ENCODE measurements around the gene DPP10.
"Not testable (repeated sequence)": the region's sequence is repeated elsewhere in the genome, so short reads cannot be mapped to it uniquely, and the experiment has no call there.

DPP10 gene

DNA sequence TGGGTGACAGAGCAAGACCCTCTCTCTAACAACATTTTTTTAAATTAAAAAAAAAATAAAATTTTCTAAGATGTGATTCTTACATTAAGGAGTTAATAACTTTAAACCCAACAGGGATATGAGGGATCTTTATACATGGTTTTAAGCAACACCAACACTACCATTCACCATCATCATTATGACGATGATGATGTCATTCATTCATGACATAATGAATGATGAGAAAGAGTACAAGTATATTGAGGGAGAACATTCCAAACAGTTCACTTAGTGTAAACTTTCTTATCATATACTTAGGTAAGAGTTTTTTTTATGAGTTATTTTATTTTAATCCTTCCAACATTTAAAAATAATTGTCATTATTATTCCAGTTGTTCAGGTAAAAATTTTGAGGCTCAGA is 863.3 kb downstream of the DPP10 start:
- DNase-seq = no peak

- DNase-seq = no peak
Observed at GRCh38 chr2:115314119-115314518, 871.7 kb downstream of the DPP10 start.

DNA sequence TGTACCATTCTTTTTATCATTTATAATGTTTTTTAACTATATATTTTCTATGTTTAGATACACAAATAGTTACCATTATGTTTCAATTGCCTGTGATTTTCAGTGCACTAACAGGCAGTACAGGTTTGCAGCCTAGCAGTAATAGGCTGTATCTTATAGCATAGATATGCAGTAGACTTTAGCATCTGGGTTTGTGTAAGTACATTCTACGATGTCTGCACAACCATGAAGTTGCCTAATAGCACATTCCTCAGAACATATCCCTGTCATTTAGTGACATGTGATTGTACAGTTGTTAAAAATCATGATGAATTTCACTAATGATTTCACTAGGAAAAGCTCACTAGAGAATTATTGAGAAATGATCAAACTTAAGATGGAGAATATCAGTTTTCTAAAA is 884.6 kb downstream of the DPP10 start:
- DNase-seq = no peak

- no peak for DNase-seq
Observed at GRCh38 chr2:115359550-115359949, 917.1 kb downstream of the DPP10 start.

DNA sequence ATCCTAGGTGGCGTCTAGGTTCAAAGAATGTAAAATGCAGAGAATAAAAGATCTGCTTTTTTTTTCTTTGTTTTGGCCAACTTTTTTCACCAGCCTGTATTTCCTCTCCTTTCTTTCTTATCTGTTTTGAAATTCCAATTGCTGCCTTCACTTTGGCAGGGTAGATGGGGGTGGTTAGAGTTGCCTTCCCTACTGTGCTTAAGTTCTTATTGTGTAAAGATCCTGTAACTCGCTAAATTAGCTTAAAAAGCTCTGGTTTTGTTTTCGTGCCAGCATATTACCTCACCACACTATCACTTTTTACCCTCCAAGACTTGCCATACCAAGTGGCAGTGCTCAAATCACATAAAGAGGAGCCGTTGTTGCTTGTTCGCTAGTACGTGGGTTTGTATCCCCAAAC is 921.7 kb downstream of the DPP10 start:
- no peak for DNase-seq

DNA sequence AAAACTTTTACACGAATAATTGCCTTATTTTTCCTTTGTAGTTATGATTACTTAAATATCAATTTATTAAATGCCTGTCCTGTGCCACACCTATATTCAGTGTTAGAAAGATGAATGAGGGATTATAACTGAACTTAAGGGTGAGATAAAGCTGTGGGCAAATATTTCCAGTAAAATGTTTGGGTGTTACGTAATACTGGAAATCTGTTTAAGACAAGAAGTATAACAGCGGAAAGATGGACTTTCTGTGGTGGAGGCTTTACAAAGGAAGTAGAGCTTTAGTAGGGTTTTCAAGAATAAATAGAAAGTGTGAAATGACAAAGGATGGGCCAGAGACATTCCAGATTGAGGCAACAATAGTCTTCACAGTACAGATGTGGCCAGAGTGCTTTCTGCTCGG is 927.0 kb downstream of the DPP10 start:
- DNase-seq = no peak

GRCh38 chr2:115374981-115375380 is 932.5 kb downstream of the DPP10 start:
- no peak for DNase-seq

- DNase-seq = no peak
Observed at GRCh38 chr2:115384399-115384798, 942.0 kb downstream of the DPP10 start.

DNA sequence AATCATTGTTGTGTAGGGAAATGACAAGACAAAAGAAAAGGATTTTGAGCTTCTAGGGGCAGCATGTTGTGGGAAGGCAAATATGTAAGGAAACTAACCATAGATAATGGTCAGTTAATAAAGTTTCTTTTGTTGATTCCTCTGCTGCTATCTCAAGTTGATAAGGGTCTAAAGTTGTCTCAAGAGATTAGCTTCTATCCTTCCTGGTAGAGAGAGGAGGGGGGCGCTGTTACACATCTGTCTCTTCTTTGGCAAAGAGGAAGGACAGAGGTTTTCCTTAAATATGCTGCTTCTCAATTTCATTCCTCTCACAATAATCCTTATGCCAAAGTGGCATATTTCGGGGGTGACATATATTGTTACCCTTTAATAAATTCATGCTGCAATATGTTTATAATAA is 944.0 kb downstream of the DPP10 start:
- DNase-seq = no peak

DNA sequence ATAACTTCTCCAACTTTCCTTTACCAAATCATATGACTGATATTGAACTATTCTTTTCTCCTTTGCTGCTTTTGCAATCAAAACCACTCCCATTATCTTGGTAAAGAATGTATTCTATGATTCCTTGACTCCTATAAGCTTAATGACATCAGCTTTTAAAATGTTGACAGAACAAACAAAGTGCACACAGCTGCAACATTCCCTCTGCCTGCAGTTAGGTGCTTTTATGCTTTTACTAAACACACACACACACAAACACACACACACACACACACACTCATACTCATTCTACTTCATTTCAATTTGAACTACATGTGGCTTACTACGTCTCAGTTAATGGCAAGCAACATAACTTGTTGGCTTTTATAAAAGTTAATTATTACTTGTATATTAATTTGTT is 946.6 kb downstream of the DPP10 start:
- DNase-seq = no peak

- no peak for DNase-seq
Observed at GRCh38 chr2:115389898-115390565, 947.6 kb downstream of the DPP10 start.

DNA sequence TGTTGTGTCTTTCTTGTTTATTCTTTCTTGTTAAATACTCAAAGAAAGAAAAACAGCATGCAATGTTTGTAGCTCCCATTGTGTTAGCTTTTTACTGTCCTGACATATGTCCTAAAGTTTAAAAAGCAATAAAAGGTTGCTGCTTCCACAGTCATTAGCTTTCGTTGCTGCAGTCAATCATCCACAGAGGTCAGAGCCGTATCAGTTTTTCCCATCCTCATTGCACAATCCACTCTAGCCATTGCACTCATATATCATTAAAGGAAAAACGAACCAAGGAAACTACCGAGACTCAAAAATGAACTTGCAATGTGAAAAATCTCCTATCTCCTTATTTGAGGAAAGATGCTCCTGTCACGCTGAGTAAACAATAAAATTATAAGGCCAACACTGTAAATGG is 954.1 kb downstream of the DPP10 start:
- no peak for DNase-seq

DNA sequence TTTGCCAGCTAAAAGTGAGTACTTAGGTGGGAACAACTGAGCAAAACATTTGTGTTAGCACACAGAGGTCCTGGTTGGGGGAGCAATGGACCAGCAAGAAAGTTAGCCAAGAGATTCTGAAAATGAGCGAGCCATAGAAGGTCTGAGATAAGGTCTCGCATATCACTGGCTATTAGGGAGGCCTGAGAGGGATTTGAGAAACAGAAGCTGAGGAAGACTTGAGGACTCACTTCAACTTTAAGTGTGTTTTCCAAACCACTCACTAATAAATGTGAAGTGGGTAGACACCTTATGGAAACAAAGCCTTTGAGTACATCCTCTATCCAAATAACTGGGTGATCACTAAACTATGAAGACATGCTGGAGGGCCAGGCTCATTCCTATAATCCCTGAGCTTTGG is 958.5 kb downstream of the DPP10 start:
- DNase-seq = no peak

DNA sequence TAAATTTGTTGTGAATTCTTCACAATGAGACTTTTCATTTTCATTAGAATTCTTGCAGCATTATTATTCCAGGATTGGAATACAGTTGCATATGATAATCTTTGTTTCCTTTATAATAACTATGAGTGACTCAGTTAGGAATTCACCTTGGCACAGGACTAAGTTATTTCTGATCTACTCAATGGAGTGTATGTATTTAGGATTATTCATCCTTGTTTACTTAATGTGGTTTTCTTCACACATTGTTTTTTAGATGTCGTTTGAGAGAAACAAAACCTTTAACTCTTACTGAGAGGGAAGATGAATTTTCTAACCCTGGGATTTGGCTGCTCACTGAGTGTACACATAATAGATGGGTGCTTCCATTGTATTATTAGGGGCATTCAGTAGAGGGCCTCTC is 970.1 kb downstream of the DPP10 start:
- DNase-seq = no peak

DNA sequence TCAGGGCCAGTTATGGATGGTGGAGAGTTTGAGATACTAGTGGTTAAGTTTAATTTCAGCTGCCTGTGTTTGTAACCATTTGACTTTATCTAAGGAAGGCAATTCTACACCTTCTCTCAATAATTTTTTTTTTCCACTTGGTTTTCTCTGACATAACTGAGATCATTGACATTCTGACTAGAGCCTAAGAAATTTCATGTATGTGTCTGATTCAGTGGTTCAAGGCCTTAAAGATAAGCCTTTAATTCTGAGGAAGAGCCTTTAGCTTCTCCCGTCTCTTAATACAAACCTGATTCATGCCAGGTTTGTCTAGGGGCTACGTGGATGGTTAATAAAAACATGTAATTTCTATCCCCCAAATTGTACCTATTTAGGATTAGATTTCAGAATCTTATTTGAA is 971.4 kb downstream of the DPP10 start:
- no peak for DNase-seq

DNA sequence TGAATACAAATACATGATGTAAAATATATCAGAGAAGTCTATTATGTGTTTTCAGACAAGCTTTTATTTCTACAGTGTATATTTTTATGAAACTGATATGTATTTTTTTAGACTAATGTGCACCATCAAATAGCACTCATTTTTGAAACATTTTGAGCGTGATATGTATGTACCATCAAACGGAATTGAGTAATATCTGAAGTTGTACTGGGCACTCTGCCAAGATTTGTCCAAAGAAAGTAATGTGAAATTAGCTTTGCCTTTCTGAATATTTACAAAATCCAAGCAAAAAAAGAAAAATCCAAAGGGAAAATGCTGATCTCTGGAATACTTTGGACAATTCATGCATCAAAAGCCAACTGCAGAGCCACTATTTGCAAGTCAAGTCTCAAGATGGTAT is 972.0 kb downstream of the DPP10 start:
- no peak for DNase-seq

GRCh38 chr2:115422004-115422634 is 979.7 kb downstream of the DPP10 start:
- no peak for DNase-seq

DNA sequence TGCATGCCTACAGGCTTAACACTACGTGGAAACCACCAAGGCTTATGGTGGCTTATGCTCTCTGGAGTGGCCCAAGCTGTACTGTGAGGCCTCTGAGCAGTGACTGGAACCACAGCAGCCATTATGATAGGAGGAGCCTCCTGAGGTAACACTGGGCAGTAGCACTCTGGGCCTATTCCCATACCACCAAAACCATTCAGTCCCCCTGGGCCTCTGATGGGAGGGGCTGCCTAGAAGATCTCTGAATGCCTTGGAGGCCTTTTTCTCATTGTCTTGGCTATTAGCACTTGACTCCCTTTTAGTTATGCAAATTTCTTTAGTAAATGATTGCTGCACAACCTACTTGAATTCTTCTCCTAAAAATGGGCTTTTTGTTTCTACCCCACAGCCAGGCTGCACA is 985.0 kb downstream of the DPP10 start:
- no peak for DNase-seq

GRCh38 chr2:115440746-115441145 is 998.3 kb downstream of the DPP10 start:
- not testable (repeated sequence) for DNase-seq

DNA sequence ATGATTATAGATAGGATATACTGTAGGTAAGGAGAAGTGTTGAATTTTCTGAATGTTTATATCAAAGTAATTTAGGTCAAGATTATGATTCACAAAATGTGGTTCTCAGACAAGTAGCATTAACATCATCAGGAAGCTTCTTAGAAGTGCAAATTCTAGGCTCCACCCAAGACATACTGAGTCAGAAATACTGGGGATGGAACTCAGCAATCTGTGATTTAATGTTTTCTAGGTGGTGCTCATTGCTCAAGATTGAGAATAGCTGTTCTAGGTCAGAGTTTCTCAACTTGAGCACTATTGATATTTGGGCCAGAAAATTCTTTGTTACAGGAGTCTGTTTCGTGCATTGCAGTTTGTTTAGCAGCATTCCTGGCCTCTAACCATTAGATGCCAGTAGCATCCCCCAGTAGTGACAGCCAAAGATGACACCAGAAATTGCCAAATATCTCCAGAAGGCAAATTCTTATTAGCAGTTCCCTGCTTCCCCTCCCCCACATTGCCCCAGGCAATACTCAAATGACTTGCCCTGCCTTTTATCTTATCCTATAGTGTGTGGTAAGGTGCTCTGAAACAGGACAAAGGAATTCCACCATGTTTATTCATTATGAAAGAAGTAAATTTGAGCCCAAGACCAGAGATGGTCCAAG is 1001.2 kb downstream of the DPP10 start:
- DNase-seq = no peak

- no peak for DNase-seq
Observed at GRCh38 chr2:115460008-115460407, 1017.6 kb downstream of the DPP10 start.

GRCh38 chr2:115480741-115481140 is 1038.3 kb downstream of the DPP10 start:
- no peak for DNase-seq

GRCh38 chr2:115481842-115482241 is 1039.4 kb downstream of the DPP10 start:
- no peak for DNase-seq

- no peak for DNase-seq
Observed at GRCh38 chr2:115483666-115484065, 1041.2 kb downstream of the DPP10 start.

DNA sequence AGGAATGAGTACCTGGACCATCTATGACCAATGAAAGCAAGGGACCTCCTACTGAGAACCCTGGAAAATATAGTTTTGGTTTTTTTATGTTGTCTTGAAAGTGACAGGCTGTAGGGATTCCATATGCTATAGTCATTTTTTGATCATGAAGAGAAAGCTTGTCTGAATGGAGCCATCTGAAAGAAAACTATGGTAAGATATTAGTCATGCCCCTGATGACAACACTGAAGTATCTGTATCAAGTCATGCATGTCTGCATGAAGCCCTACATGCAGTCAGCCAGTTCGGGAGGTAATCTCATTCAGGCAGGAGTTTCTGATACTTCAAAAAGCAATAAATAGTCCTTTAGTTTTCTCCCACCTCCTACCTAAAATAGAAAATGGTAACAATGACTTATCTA is 1042.0 kb downstream of the DPP10 start:
- no peak for DNase-seq
